NB4 (cell line): Measurements from ENCODE around the gene MISP.

ENCODE experiments used
- CTCF ChIP-seq: IDR thresholded peaks from one replicate; pipeline ENCODE4 v1.5.1; 2012; ENCODE audit warnings: low read depth, low read length
- MAX ChIP-seq: IDR thresholded peaks from 2 replicates; pipeline ENCODE4 v1.6.1; 2011; ENCODE audit warnings: low read depth, low read length

- TF ChIP-seq MAX = no peak
- TF ChIP-seq CTCF = no peak
Observed at GRCh38 chr19:812747-813218, 61.9 kb downstream of the MISP start.
